GM21367 (cell line): ENCODE data around the gene STARD6.
A peak's percentile ranks its signal among the peaks of the same experiment; 100 is the strongest.
"Not testable (repeated sequence)": the region's sequence is repeated elsewhere in the genome, so short reads cannot be mapped to it uniquely, and the experiment has no call there.

Experiments used
- ATAC-seq: cut with Tn5 transposase; IDR thresholded peaks from one replicate; pipeline ENCODE4 v1.9.1; 2021; ENCODE audit not compliant: unreplicated experiment

Gene STARD6, protein sequence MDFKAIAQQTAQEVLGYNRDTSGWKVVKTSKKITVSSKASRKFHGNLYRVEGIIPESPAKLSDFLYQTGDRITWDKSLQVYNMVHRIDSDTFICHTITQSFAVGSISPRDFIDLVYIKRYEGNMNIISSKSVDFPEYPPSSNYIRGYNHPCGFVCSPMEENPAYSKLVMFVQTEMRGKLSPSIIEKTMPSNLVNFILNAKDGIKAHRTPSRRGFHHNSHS

DNA sequence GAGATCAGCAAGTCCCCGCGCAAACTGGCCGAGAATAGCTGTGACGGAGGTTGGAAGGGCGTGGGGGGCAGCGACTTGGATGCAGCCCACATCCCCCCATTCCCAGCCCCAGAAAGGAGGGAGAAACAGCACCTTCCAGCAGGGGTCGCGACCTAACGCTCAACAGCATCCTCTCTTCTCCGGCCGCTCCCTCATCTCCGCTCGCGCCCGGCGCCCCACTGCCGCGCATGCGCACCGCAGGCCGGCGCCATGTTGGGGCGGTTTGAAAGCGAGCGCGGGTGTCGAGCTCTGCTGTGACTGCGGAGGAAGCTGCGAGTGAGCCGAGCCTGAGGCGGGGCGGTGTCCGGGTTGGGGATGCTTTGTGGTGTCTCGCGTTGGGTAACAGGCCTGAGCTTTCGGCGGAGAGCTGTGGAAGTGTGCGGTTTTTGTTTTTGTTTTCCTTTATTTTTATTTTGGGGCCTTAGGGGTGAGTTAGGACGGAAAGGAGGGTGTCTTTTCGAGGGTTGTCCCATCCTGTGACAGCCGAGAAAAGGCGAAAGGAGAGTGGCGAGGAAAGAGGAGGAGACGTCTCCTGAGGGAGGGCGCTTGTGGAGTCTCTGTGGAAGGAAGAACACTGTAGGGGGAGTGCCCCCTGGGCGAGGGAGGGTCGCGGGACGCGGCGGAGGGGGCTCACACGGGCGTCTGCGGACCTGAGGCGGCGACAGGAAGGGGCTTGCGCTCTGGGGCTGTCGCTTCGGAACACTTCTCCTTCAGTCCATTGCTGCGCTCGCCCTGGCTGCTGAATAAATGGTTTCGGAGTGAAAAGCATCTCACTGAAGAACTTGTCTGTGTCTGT lies at the start of gene STARD6, which contains the start of gene C18orf54:
STARD6 (minus strand) TSS at position 199 of the 835 bp plus-strand sequence. CDS start 3,285 bp downstream, outside the sequence.
C18orf54 (plus strand) TSS at position 247 of the 835 bp plus-strand sequence. CDS start 2,667 bp downstream, outside the sequence.
- ATAC-seq = peak; percentile 91

DNA sequence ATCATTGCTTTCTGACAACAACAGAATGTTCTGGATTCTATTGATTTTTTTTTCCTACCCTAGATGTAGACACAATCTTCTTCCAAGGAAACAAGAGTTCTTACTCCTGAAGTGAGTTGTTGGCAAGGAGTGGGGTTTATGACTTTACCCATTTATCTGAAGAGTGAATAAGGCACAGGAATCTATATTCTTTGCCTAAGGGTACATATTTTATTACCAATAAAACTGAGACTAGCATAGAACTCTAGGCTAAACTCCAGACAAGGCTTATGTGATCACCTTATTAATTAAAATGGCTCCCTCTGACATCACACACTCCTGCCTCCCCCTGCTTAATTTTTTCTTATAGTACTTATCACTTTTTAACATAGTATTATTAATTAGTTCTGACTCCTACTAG lies 47.6 kb upstream of the STARD6 start:
- ATAC-seq = no peak

DNA sequence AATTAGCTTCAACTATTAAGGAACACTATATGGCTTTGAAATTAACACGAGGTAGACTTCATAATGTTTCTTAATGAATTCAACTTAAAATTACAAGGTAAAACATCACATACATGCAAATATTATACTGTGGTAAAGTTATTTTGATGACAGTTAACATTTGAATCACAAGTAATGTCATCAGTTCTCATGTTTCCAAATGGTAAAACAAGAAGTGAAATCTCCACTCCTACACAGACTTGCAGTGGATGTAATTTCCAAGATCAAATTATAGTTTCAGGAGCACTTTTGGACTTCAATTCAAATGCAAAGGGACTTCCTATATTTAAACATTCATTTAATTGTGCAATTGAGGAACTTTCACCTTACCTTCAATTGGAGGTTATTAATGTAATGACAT lies 39.1 kb upstream of the STARD6 start:
- ATAC-seq = no peak

DNA sequence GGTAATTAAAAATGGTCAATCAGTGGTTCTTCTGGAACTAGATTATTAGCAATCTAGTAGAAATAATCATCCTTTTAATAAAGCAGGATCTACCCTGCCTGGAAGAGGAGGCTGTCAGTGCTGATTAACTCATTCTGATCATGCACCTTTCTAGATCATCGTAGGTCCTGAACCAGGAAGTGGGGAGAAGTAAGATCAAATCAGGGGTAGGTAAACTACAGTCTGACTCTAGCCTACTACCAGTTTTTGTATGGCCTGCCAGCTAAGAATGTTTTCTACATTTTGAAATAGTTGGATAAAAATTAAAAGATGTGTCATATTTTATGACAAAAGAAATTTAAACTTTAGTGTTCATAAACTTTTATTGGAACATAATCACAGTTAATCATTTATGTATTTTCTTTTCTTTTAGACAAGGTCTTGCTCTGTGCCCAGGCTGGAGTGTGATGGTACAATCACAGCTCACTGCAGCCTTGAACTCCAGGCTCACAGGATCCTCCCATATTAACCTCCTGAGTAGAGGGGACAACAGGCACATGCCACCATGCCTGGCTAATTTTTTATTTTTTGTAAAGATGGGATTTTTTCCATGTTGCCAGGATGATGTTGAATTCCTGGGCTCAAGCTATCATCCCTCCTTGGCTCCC lies 36.1 kb upstream of the STARD6 start:
- no peak for ATAC-seq

DNA sequence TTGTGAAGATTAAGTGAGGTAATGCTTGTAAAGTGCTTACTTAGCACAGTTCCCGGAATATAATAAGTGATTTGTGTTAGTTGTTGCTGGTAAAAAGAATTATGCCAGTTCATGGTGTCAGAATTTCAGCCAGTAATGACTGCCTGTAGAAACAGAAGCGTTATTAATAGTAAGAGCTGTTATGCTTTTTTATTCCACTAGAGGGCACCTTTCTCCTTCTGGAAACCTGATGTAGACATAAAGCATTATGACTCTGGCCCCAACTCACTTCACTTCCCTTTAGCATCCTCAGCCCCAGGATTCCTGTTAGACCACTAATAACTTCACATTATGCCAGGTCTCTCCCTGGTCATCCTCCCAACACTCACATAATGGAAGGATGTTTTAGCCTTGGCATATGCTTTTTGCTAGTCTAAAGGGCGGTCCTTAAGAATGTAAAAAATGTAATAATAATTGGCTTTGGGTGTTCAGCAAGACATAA lies 34.9 kb upstream of the STARD6 start:
- peak; percentile 51 for ATAC-seq

DNA sequence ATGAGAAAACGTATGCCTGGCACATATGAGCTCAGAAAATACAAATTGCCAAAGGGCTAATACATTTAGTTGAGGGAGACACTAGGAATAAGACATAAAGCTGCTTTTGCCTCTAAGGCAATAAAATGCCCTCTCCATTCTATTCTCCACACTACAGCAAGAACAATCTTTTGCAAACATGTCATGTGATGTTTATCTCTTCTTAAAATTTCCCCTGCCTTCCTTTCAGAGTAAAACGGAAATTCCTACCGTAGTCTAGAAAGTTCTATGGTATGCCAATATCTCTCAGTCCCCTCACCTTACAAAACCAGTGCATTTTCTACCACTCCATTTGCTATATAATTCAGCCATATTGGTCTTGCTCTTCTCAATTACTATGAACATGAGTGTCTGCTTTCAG lies 33.2 kb upstream of the STARD6 start:
- no peak for ATAC-seq

DNA sequence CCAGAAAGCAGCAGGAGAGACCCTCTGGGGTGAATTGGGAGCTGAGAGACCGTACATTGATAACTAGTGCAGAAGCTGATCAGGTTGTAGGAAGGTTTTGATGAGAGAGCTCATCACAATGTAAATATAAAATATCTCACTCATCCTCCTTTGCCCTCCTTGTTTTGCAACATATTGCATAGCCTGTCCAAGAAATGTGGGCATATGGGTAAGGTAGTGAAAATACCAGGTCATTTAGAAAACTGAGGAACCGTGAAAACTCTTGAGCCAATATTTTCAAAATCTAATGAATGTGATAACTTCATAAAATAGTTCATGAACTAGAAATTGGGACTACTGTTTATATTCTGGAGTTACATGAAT lies 31.5 kb upstream of the STARD6 start:
- ATAC-seq = no peak

DNA sequence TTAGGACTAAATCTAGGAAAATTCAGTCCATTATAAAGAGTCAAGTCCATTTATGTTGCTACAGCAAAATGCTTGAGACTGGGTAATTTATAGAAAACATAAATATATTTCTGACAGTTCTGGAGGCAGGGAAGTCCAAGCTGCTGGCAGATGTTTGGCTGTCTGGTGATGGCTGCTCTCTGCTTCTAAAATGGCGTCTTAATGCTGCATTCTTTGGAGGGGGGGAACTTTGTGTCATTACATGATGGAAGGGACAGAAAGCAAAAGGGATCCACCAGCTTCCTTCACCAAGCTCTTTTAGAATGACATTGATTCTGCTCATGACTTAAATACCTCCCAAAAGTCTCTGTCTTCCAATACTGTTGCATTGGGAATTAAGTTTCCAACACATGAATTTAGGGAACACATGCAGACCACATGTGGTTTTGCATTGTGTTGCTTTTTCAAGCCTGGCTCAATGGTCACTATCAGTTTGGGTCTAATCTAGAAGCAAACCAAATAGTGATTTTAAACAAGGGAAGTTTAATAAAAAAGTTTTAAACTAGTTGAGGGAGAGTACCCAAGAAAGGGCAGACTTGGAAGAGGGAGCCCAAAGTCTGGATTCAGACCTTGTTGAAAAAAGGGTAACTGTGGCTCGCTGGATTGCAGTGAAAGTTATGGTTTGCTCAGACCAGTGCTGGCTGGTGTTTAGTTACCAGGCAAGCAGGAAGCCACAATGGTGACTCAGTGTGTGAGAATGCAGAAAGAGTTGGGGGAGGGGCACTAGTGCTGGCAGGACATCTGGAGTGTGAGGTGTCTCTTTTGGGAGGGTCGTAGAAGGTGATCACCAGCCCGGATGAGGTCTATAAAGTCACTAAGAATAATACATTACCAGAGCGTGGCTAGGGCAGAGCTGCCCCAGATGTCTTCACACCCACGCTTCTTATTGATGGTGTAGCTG lies 30.8 kb upstream of the STARD6 start:
- ATAC-seq = peak; percentile 93

DNA sequence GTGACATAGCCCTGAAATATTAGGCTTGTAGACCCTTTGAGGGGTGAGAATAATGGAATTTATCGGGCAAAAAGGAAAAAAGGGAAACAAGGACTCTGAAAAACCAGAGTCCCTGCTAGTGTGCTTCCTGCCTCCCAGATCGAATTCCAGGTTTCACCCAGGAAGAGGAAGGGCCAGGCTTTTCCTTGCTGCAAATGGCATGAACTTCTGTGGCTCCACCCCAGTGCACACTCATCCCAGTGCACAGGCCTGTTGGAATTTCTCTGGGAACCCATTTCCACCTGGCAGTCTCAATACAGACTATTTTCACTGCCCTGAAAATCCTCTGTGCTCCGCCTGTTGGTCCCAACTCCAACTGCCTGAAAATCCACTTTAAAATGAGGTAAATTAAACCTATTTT lies 30.0 kb upstream of the STARD6 start:
- no peak for ATAC-seq

DNA sequence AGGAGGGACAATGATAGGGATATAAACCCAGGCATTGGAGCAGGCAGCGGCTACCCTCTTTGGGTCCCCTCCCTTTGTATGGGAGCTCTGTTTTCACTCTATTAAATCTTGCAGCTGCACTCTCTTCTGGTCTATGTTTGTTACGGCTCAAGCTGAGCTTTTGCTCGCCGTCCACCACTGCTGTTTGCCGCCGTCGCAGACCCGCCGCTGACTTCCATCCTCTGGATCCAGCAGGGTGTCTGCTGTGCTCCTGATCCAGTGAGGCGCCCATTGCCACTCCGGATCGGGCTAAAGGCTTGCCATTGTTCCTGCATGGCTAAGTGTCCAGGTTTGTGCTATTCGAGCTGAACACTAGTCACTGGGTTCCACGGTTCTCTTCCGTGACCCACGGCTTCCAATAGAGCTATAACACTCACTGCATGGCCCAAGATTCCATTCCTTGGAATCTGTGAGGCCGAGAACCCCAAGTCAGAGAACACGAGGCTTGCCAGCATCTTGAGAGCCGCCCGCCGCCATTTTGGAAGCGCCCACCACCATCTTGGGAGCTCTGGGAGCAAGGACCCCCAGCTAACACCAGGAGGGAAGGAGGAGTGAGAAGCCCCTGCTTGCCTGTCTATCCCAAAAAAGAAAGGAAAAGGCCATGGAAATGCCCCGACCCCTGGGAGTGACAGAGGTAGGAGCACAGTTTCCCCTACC lies 29.3 kb upstream of the STARD6 start:
- not testable (repeated sequence) for ATAC-seq

DNA sequence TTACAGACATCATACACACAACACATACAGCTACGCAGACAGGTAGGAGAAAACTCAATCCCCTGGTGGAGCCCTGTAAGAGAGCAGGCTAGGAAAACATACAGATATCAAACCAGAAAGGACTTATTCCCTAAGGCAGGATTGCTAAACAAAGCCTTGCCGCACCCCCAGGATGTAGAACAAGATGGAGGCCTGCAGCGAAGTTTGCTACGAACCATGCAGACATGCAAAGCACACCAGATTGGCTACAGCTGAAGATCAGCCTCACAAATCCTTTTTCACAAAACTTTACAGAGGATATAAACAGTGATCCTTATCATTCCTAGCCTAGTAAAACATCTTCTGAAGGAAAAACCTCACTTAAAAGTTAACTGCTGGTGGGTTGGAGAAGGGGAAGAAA lies 28.4 kb upstream of the STARD6 start:
- ATAC-seq = no peak

DNA sequence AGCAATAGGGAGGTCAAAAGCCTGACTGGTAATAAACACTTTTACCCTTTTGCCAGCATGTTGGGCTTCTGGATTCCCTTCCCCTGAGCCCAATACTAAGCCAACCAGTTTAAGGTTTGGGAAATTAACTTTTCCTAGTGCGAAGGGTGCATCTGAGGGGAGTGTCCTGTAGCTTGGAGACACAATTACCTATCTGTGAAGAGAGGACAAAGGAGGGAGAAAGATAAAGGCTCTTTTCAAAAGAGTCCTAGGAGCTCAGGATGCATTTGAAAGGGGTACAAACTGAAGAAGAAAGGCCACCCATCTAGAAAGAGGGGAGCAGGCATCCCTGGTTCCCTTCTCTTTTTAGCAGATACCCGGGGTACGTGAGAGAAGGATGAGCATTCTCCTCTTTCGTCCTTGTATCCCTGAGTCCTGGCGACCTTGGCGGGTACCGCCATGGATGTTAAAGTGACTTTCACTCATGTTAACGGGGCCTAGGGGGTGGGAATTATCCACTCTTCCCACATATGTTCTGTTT lies 25.1 kb upstream of the STARD6 start:
- no peak for ATAC-seq

DNA sequence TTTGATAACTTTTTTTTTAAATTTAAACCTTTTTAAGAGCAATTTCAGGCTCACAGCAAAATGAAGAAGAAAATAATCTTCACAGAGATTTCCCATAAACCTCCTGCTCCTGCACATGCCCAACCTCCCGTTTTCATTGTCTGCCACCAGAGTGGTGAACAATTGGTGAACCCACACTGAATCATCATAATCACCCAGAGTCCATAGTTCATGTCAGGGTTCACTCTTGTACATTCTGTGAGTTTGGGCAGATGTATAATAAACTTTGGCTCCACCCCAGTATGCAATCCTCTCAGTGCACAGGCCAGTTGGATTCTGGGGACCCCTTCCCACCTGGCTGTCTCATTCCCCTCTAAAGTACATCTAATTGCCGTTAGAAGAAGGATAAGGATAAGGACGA lies 24.4 kb upstream of the STARD6 start:
- no peak for ATAC-seq

DNA sequence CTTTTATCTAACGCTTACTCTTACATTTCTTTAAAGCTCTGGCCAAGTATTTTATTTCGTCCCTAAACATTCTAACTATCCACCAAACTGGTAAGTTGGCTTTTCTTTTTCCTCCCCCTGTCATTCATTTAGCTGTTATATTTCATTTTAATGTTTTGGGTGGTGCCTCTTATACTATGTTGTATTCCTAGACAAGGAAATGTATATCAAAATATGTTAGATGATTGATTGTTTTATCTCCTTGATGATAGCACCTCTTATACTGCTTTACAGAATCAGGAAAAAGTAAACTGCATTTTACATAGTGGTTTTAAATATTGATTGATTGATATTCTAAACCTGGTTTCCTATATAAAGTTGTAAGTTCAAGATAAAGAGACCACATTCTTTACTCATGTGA lies 24.0 kb upstream of the STARD6 start:
- ATAC-seq = no peak

DNA sequence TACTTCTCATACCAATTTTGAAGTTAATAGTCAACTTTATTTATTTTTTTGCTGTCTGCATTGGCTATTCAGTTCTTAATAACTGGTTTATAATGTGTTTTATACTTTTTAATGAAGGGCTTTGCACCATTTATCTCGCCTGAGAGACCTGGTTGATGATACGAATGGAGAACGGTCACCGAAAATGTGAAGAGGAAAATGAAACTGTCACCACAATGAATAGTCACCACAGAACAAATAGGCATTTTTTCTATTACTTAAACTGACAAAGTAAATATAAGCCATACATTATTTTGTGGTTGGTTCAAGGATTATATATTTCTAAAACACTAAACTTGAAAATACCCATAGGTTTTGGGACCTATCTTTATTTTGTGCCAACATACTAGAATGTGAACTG lies 20.4 kb upstream of the STARD6 start:
- ATAC-seq = no peak

DNA sequence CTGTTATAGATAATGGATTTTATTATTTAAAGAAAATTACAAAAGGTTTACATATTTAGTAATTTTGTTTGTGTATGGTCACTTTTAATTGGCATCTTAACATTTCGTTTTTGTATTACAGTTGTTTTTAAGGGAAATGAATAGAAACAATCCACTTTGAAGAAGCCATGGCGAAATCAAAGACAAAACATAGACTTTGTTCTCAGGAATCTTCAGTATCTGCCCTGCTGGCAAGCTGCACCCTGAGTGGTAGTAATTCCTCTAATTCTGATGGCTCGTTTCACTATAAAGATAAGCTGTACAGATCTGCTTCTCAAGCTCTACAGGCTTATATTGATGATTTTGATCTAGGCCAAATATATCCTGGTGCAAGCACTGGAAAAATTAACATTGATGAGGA lies 2.7 kb upstream of the STARD6 start:
- ATAC-seq = no peak

DNA sequence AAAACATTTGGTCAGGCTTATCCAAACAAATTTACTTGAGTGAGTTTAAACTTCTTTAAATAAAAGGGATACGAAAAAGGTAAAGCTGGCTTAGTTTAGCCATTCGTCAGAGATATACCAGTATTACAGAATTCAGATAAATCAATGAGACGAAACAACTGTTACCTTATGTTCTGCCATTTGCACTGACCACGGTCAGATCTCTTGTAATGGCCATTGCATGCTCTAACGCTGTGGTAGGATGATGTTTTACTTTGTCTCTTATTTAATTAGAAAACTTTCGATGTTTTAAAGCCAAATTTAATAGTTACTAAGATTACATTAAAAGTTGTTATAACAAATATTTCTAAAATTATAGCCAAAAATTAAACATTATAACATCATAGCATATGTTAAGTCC lies 1.6 kb upstream of the STARD6 start:
- no peak for ATAC-seq

DNA sequence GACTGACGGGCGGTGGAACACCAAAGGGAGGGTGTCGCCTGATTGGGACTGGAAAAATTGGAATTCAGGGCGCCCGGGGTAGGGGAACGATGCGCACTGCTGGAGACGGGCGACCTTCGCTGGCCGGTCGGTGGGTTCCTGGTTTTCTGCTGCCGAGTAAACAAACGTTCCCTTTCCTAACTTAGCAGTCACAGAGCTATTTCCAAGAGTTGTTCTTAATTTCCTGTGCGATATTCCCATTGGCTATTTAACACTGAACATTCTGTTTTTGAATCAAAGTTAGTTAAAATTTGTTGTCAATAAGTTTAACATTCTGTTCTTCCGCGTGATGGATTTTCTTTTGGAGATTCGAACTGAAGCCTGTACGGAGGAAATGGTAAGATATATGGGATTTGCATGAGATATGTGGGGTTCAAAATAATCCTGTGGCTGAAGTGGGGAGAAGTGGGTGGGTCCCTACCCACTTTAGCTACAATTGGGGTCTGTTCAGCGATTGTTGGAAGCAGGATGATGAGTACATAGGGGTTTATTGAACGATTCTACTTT lies 910 bp upstream of the STARD6 start:
- peak; percentile 18 for ATAC-seq

DNA sequence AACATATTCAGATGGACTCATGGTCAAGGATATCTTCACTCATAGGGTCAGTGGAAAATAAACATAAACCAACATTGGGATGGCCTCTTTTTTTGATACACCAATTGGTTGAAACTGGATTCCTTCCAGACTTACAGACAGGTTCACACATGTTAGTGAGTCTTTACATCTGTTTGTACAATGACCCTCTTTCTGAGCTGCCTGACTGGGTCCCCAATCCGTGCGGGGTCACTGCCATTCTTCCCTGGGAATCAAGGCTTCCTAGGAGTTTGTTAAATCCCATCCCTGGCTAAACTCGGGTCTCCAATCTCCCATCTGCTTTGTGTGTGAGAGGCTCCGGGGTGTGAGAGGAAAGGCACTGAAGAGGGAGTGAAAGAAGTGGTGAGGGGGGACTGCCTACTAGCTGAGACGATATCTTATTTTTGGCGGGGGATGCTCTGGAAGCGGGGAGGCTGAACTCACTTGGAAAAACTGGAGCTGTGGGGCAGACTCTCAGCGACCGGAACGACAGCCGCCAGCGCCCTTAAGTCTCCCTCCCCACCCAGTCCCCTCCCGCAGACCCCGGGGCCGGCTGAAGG lies 487 bp downstream of the STARD6 start:
- no peak for ATAC-seq
